DOHH2 (cell line): ENCODE data around the gene VANGL2.
A peak's percentile ranks its signal among the peaks of the same experiment; 100 is the strongest.

Source experiments
- H3F3A ChIP-seq: fragments of 200-600 bp; sonication (generic), shearing (Covaris generic); 2 replicates; pipeline ENCODE4 v1.6.0; 2016; ENCODE audit warnings: antibody characterized with exemption, mild to moderate bottlenecking; ENCODE audit not compliant: control insufficient read depth, insufficient read depth
- H3K27ac ChIP-seq: fragments of 200-600 bp; sonication (generic); 2 replicates; pipeline ENCODE4 v1.5.1; 2014; ENCODE audit warnings: low read depth, mild to moderate bottlenecking, low read length, moderate library complexity
- H3K27me3 ChIP-seq: fragments of 200-600 bp; sonication (generic); 2 replicates; pipeline ENCODE4 v1.6.1; 2014; ENCODE audit warnings: mild to moderate bottlenecking, low read length, mixed read lengths; ENCODE audit not compliant: control insufficient read depth
- H3K36me3 ChIP-seq: fragments of 200-600 bp; sonication (generic); 2 replicates; pipeline ENCODE4 v1.6.1; 2014; ENCODE audit warnings: mild to moderate bottlenecking, low read length, moderate library complexity, mixed read lengths; ENCODE audit not compliant: control insufficient read depth
- H3K4me1 ChIP-seq: fragments of 200-600 bp; sonication (generic); 2 replicates; pipeline ENCODE4 v1.6.1; 2014; ENCODE audit warnings: mild to moderate bottlenecking, low read length, mixed read lengths; ENCODE audit not compliant: control insufficient read depth
- H3K4me2 ChIP-seq: fragments of 200-600 bp; sonication (generic); 2 replicates; pipeline ENCODE4 v1.6.0; 2014; ENCODE audit warnings: mild to moderate bottlenecking, low read length, moderate library complexity
- H3K4me3 ChIP-seq: fragments of 200-600 bp; sonication (generic); 2 replicates; pipeline ENCODE4 v1.5.1; 2014; ENCODE audit warnings: mild to moderate bottlenecking, low read length, mixed read lengths
- H3K79me2 ChIP-seq: fragments of 200-600 bp; sonication (generic); 2 replicates; pipeline ENCODE4 v1.6.1; 2014; ENCODE audit warnings: mild to moderate bottlenecking, low read length, mixed read lengths; ENCODE audit not compliant: control insufficient read depth
- H3K9me2 ChIP-seq: fragments of 200-600 bp; sonication (generic); replicated peaks from 2 replicates; pipeline ENCODE4 v1.6.1; 2014; ENCODE audit warnings: mild to moderate bottlenecking, low read length, mixed read lengths; ENCODE audit not compliant: control insufficient read depth
- H3K9me3 ChIP-seq: fragments of 200-600 bp; sonication (generic); 2 replicates; pipeline ENCODE4 v1.6.1; 2014; ENCODE audit warnings: antibody characterized with exemption, low read length, mixed read lengths; ENCODE audit not compliant: control insufficient read depth, insufficient read depth
- H4K20me1 ChIP-seq: fragments of 200-600 bp; sonication (generic); 2 replicates; pipeline ENCODE4 v1.6.0; 2014; ENCODE audit warnings: low read depth, mild to moderate bottlenecking, antibody characterized with exemption, low read length, moderate library complexity; ENCODE audit not compliant: control insufficient read depth, insufficient read depth
- CTCF ChIP-seq: fragments of 200-600 bp; sonication (generic); IDR thresholded peaks from one replicate; pipeline ENCODE4 v1.5.1; 2014; ENCODE audit warnings: antibody characterized with exemption, mild to moderate bottlenecking, low read depth, low read length; ENCODE audit not compliant: poor library complexity, severe bottlenecking
- EZH2phosphoT487 ChIP-seq: fragments of 200-600 bp; sonication (generic); IDR thresholded peaks from 2 replicates; pipeline ENCODE4 v1.6.1; 2017; ENCODE audit warnings: borderline replicate concordance, mild to moderate bottlenecking, antibody characterized with exemption, low read length, moderate library complexity, mixed read lengths

VANGL2 gene

GRCh38 chr1:160415696-160416290, 15.4 kb downstream of the VANGL2 start:
- H4K20me1 ChIP-seq = no peaks in the 10 kb centered on the region
- no peak overlapping the region for H3K4me3 ChIP-seq
- H3K9me3 ChIP-seq = no peaks in the 10 kb centered on the region
- H3K9me2 ChIP-seq = no peaks in the 10 kb centered on the region
- H3F3A ChIP-seq = no peaks in the 10 kb centered on the region
- peaks cover 3% of the 10 kb centered on the region; the same call in 1 of the 2 replicates for H3K27me3 ChIP-seq
- H3K79me2 ChIP-seq = no peaks in the 10 kb centered on the region
- no peak overlapping the region for H3K27ac ChIP-seq
- TF ChIP-seq EZH2phosphoT487 = no peak
- no peak for TF ChIP-seq CTCF
- no peaks in the 10 kb centered on the region for H3K36me3 ChIP-seq
- no peak overlapping the region for H3K4me2 ChIP-seq
- no peaks in the 10 kb centered on the region for H3K4me1 ChIP-seq

GRCh38 chr1:160416369-160416768, 16.0 kb downstream of the VANGL2 start:
- no peaks in the 10 kb centered on the region for H3K9me3 ChIP-seq
- H3K4me3 ChIP-seq = no peak overlapping the region
- no peaks in the 10 kb centered on the region for H3K9me2 ChIP-seq
- no peaks in the 10 kb centered on the region for H3K79me2 ChIP-seq
- H3K27me3 ChIP-seq = 0 out of 2 replicates have a peak, but pooled peaks cover 5% of the 10 kb centered on the region
- no peaks in the 10 kb centered on the region for H3K4me1 ChIP-seq
- no peaks in the 10 kb centered on the region for H4K20me1 ChIP-seq
- TF ChIP-seq EZH2phosphoT487 (no peak), CTCF (peak; percentile 25)
- H3F3A ChIP-seq = no peaks in the 10 kb centered on the region
- H3K27ac ChIP-seq = no peak overlapping the region
- no peak overlapping the region for H3K4me2 ChIP-seq
- no peaks in the 10 kb centered on the region for H3K36me3 ChIP-seq

DNA sequence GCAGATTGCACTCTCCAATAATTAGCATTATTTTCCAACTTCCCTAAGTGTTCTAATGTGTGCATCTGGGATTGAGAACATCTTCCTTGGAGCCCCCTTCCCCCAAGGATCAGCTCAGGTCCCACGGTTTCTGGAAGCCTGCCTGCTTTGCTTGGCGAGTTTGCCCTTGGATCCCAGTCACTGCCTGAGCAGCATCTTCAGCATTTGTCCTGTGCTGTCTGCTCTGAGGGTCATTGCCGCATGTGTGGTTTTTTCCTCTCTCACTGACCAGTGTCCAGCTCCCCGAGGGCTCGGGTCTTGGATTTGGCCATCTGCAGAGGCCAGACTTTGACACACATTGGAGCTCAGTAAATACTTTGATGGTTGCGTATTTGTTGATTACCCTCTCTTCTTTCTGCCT, 18.1 kb downstream of the VANGL2 start:
- no peaks in the 10 kb centered on the region for H4K20me1 ChIP-seq
- H3K79me2 ChIP-seq = no peaks in the 10 kb centered on the region
- no peak overlapping the region for H3K27ac ChIP-seq
- H3K4me2 ChIP-seq = no peak overlapping the region
- no peaks in the 10 kb centered on the region for H3K9me3 ChIP-seq
- no peaks in the 10 kb centered on the region for H3F3A ChIP-seq
- no peaks in the 10 kb centered on the region for H3K36me3 ChIP-seq
- no peak for TF ChIP-seq EZH2phosphoT487
- TF ChIP-seq CTCF = no peak
- H3K27me3 ChIP-seq = 0 out of 2 replicates have a peak, but pooled peaks cover 5% of the 10 kb centered on the region
- no peak overlapping the region for H3K4me3 ChIP-seq
- no peaks in the 10 kb centered on the region for H3K4me1 ChIP-seq
- no peaks in the 10 kb centered on the region for H3K9me2 ChIP-seq
